ENCODE measurements around the gene TMEM26. TPM values are rescaled to one million over a fixed set of nuclear protein-coding genes. Genes with fewer than 3 reads are reported as not detected.
"Not testable (repeated sequence)": the region's sequence is repeated elsewhere in the genome, so short reads cannot be mapped to it uniquely, and the experiment has no call there.

Gene TMEM26
- total RNA-seq, 1 donor from 2014 or later, result 0.46 TPM

GRCh38 chr10:61398366-61399129 is 54.6 kb downstream of the TMEM26 start:
- no peak for TF ChIP-seq CTCF (IDR thresholded peaks at IDR 0.05)
- no peaks in the 10 kb centered on the region for H3K36me3 ChIP-seq
- H3K4me1 ChIP-seq, result peaks cover 7% of the 10 kb centered on the region
- DNase-seq (no peak), ATAC-seq (no peak)
- no peaks in the 10 kb centered on the region for H3K9me3 ChIP-seq
- H3K27me3 ChIP-seq, result no peaks in the 10 kb centered on the region
- intact Hi-C loops (cut with DNase I), result no loop called here
- no peak overlapping the region for H3K4me3 ChIP-seq
- no peak overlapping the region for H3K27ac ChIP-seq

- H3K36me3 ChIP-seq, result no peaks in the 10 kb centered on the region
- no peak for TF ChIP-seq CTCF (IDR thresholded peaks at IDR 0.05)
- H3K4me1 ChIP-seq, result peaks cover 7% of the 10 kb centered on the region
- no peaks in the 10 kb centered on the region for H3K27me3 ChIP-seq
- H3K27ac ChIP-seq, result peak overlapping the region; percentile 48
- intact Hi-C loops (cut with DNase I), result no loop called here
- H3K4me3 ChIP-seq, result peak overlapping the region; percentile 39
- H3K9me3 ChIP-seq, result no peaks in the 10 kb centered on the region
- DNase-seq (no peak), ATAC-seq (peak; percentile 65)
Measured at GRCh38 chr10:61397175-61397986, 55.8 kb downstream of the TMEM26 start.

GRCh38 chr10:61391281-61391680 is 61.9 kb downstream of the TMEM26 start:
- Histone ChIP-seq H3K4me3 (no peak overlapping the region), H3K36me3 (no peaks in the 10 kb centered on the region), H3K9me3 (no peaks in the 10 kb centered on the region), H3K27me3 (no peaks in the 10 kb centered on the region), H3K27ac (no peak overlapping the region), H3K4me1 (no peaks in the 10 kb centered on the region)
- DNase-seq (no peak), ATAC-seq (no peak)
- intact Hi-C loops (cut with DNase I), result no loop called here
- no peak for TF ChIP-seq CTCF (IDR thresholded peaks at IDR 0.05)

GRCh38 chr10:61390851-61391250 is 62.3 kb downstream of the TMEM26 start:
- H3K4me1 ChIP-seq, result no peaks in the 10 kb centered on the region
- ATAC-seq, result peak; percentile 34
- no peaks in the 10 kb centered on the region for H3K36me3 ChIP-seq
- intact Hi-C loops (cut with DNase I), result no loop called here
- H3K27me3 ChIP-seq, result no peaks in the 10 kb centered on the region
- no peak overlapping the region for H3K4me3 ChIP-seq
- no peaks in the 10 kb centered on the region for H3K9me3 ChIP-seq
- DNase-seq, result no peak
- no peak for TF ChIP-seq CTCF (IDR thresholded peaks at IDR 0.05)
- H3K27ac ChIP-seq, result no peak overlapping the region

GRCh38 chr10:61389887-61390286 is 63.3 kb downstream of the TMEM26 start:
- intact Hi-C loops (cut with DNase I), result no loop called here
- no peak overlapping the region for H3K4me3 ChIP-seq
- H3K27ac ChIP-seq, result no peak overlapping the region
- H3K36me3 ChIP-seq, result no peaks in the 10 kb centered on the region
- DNase-seq, result no peak
- no peak for TF ChIP-seq CTCF (IDR thresholded peaks at IDR 0.05)
- H3K4me1 ChIP-seq, result no peaks in the 10 kb centered on the region
- H3K9me3 ChIP-seq, result no peaks in the 10 kb centered on the region
- peak; percentile 71 for ATAC-seq
- no peaks in the 10 kb centered on the region for H3K27me3 ChIP-seq

GRCh38 chr10:61388986-61389385 is 64.2 kb downstream of the TMEM26 start:
- H3K4me1 ChIP-seq; H3K36me3 ChIP-seq; H3K27ac ChIP-seq; H3K9me3 ChIP-seq; ATAC-seq; intact Hi-C loops (cut with DNase I); H3K4me3 ChIP-seq; H3K27me3 ChIP-seq: not testable (repeated sequence)
- peak; percentile 63 for DNase-seq
